Measurements from ENCODE around the gene AMPH. TPM values are rescaled to one million over a fixed set of nuclear protein-coding genes. Genes with fewer than 3 reads are reported as not detected.

Gene AMPH
- total and polyA plus RNA-seq, 2 donors = 1.3 to 1.4 TPM

- Histone ChIP-seq H3K4me3 (ENCODE audit: low read length in 2 of 2) (no peak overlapping the region), H3K36me3 (ENCODE audit: control insufficient read depth in 2 of 2, insufficient read depth in 2 of 2, low read length in 1 of 2) (no peaks in the 10 kb centered on the region), H3K4me1 (ENCODE audit: control insufficient read depth in 2 of 2, insufficient read depth in 2 of 2, low read length in 2 of 2) (peaks cover 0 to 2% of the 10 kb centered on the region in 2 donors), H3K27me3 (ENCODE audit: control insufficient read depth in 2 of 2, insufficient read depth in 1 of 2, low read length in 1 of 2) (no peaks in the 10 kb centered on the region), H3K9me3 (ENCODE audit: control insufficient read depth in 2 of 2, insufficient read depth in 1 of 2, low read length in 1 of 2) (no peaks in the 10 kb centered on the region), H3K27ac (ENCODE audit: low read depth in 1 of 2, low read length in 1 of 2) (no peak overlapping the region)
- DNase-seq (ENCODE audit: low read depth in 6 of 9, low spot score in 9 of 9) = no peak
- 47% methylated on average over 8 of the region's 8 CpGs for WGBS
Observed at GRCh38 chr7:38463277-38464225, 167.6 kb downstream of the AMPH start.

GRCh38 chr7:38462819-38463218 lies 168.4 kb downstream of the AMPH start:
- H3K27ac ChIP-seq (ENCODE audit: low read depth in 1 of 2, low read length in 1 of 2) = no peak overlapping the region
- no peak for DNase-seq (ENCODE audit: low read depth in 6 of 9, low spot score in 9 of 9)
- H3K4me1 ChIP-seq (ENCODE audit: control insufficient read depth in 2 of 2, insufficient read depth in 2 of 2, low read length in 2 of 2) = peaks cover 0 to 2% of the 10 kb centered on the region in 2 donors
- H3K27me3 ChIP-seq (ENCODE audit: control insufficient read depth in 2 of 2, insufficient read depth in 1 of 2, low read length in 1 of 2) = no peaks in the 10 kb centered on the region
- WGBS = 97% methylated on average over 11 of the region's 11 CpGs
- H3K4me3 ChIP-seq (ENCODE audit: low read length in 2 of 2) = no peak overlapping the region
- H3K9me3 ChIP-seq (ENCODE audit: control insufficient read depth in 2 of 2, insufficient read depth in 1 of 2, low read length in 1 of 2) = no peaks in the 10 kb centered on the region
- H3K36me3 ChIP-seq (ENCODE audit: control insufficient read depth in 2 of 2, insufficient read depth in 2 of 2, low read length in 1 of 2) = no peaks in the 10 kb centered on the region

- no peak overlapping the region for H3K27ac ChIP-seq (ENCODE audit: low read depth in 1 of 2, low read length in 1 of 2)
- H3K4me1 ChIP-seq (ENCODE audit: control insufficient read depth in 2 of 2, insufficient read depth in 2 of 2, low read length in 2 of 2) = peaks cover 0 to 2% of the 10 kb centered on the region in 2 donors
- H3K27me3 ChIP-seq (ENCODE audit: control insufficient read depth in 2 of 2, insufficient read depth in 1 of 2, low read length in 1 of 2) = no peaks in the 10 kb centered on the region
- H3K36me3 ChIP-seq (ENCODE audit: control insufficient read depth in 2 of 2, insufficient read depth in 2 of 2, low read length in 1 of 2) = no peaks in the 10 kb centered on the region
- no peaks in the 10 kb centered on the region for H3K9me3 ChIP-seq (ENCODE audit: control insufficient read depth in 2 of 2, insufficient read depth in 1 of 2, low read length in 1 of 2)
- DNase-seq (ENCODE audit: low read depth in 6 of 9, low spot score in 9 of 9) = no peak
- H3K4me3 ChIP-seq (ENCODE audit: low read length in 2 of 2) = no peak overlapping the region
- WGBS = 97% methylated on average over 7 of the region's 7 CpGs
Observed at GRCh38 chr7:38461887-38462286, 169.3 kb downstream of the AMPH start.

GRCh38 chr7:38453826-38454225 lies 177.3 kb downstream of the AMPH start:
- H3K36me3 ChIP-seq (ENCODE audit: control insufficient read depth in 2 of 2, insufficient read depth in 2 of 2, low read length in 1 of 2) = no peaks in the 10 kb centered on the region
- DNase-seq (ENCODE audit: low read depth in 6 of 9, low spot score in 9 of 9) = no peak
- WGBS = 94% methylated on average over 5 of the region's 5 CpGs

GRCh38 chr7:38453168-38453567 lies 178.0 kb downstream of the AMPH start:
- WGBS = 84% methylated on average over 3 of the region's 3 CpGs
- DNase-seq (ENCODE audit: low read depth in 6 of 9, low spot score in 9 of 9) = no peak
- no peak overlapping the region for H3K27ac ChIP-seq (ENCODE audit: low read depth in 1 of 2, low read length in 1 of 2)

More at GRCh38 chr7:38453826-38454225, 177.3 kb downstream of the AMPH start:
- Histone ChIP-seq H3K27me3 (ENCODE audit: control insufficient read depth in 2 of 2, insufficient read depth in 1 of 2, low read length in 1 of 2) (no peaks in the 10 kb centered on the region), H3K9me3 (ENCODE audit: control insufficient read depth in 2 of 2, insufficient read depth in 1 of 2, low read length in 1 of 2) (no peaks in the 10 kb centered on the region), H3K4me3 (ENCODE audit: low read length in 2 of 2) (no peak overlapping the region), H3K4me1 (ENCODE audit: control insufficient read depth in 2 of 2, insufficient read depth in 2 of 2, low read length in 2 of 2) (no peaks in the 10 kb centered on the region), H3K27ac (ENCODE audit: low read depth in 1 of 2, low read length in 1 of 2) (no peak overlapping the region)

GRCh38 chr7:38452681-38453108 lies 178.5 kb downstream of the AMPH start:
- Histone ChIP-seq H3K27ac (ENCODE audit: low read depth in 1 of 2, low read length in 1 of 2) (no peak overlapping the region), H3K27me3 (ENCODE audit: control insufficient read depth in 2 of 2, insufficient read depth in 1 of 2, low read length in 1 of 2) (no peaks in the 10 kb centered on the region), H3K9me3 (ENCODE audit: control insufficient read depth in 2 of 2, insufficient read depth in 1 of 2, low read length in 1 of 2) (no peaks in the 10 kb centered on the region), H3K36me3 (ENCODE audit: control insufficient read depth in 2 of 2, insufficient read depth in 2 of 2, low read length in 1 of 2) (no peaks in the 10 kb centered on the region), H3K4me1 (ENCODE audit: control insufficient read depth in 2 of 2, insufficient read depth in 2 of 2, low read length in 2 of 2) (no peaks in the 10 kb centered on the region), H3K4me3 (ENCODE audit: low read length in 2 of 2) (no peak overlapping the region)
- no peak for DNase-seq (ENCODE audit: low read depth in 6 of 9, low spot score in 9 of 9)
- 95% methylated on average over 1 of the region's 1 CpG for WGBS

More at GRCh38 chr7:38453168-38453567, 178.0 kb downstream of the AMPH start:
- Histone ChIP-seq H3K9me3 (ENCODE audit: control insufficient read depth in 2 of 2, insufficient read depth in 1 of 2, low read length in 1 of 2) (no peaks in the 10 kb centered on the region), H3K27me3 (ENCODE audit: control insufficient read depth in 2 of 2, insufficient read depth in 1 of 2, low read length in 1 of 2) (no peaks in the 10 kb centered on the region), H3K4me3 (ENCODE audit: low read length in 2 of 2) (no peak overlapping the region), H3K36me3 (ENCODE audit: control insufficient read depth in 2 of 2, insufficient read depth in 2 of 2, low read length in 1 of 2) (no peaks in the 10 kb centered on the region), H3K4me1 (ENCODE audit: control insufficient read depth in 2 of 2, insufficient read depth in 2 of 2, low read length in 2 of 2) (no peaks in the 10 kb centered on the region)

- Histone ChIP-seq H3K4me1 (ENCODE audit: control insufficient read depth in 2 of 2, insufficient read depth in 2 of 2, low read length in 2 of 2) (no peaks in the 10 kb centered on the region), H3K4me3 (ENCODE audit: low read length in 2 of 2) (no peak overlapping the region), H3K27ac (ENCODE audit: low read depth in 1 of 2, low read length in 1 of 2) (no peak overlapping the region), H3K27me3 (ENCODE audit: control insufficient read depth in 2 of 2, insufficient read depth in 1 of 2, low read length in 1 of 2) (no peaks in the 10 kb centered on the region), H3K9me3 (ENCODE audit: control insufficient read depth in 2 of 2, insufficient read depth in 1 of 2, low read length in 1 of 2) (no peaks in the 10 kb centered on the region), H3K36me3 (ENCODE audit: control insufficient read depth in 2 of 2, insufficient read depth in 2 of 2, low read length in 1 of 2) (no peaks in the 10 kb centered on the region)
- no peak for DNase-seq (ENCODE audit: low read depth in 6 of 9, low spot score in 9 of 9)
- WGBS = 22% methylated on average over 2 of the region's 2 CpGs
Observed at GRCh38 chr7:38451840-38452239, 179.3 kb downstream of the AMPH start.

GRCh38 chr7:38448584-38449234 lies 182.5 kb downstream of the AMPH start:
- Histone ChIP-seq H3K27ac (ENCODE audit: low read depth in 1 of 2, low read length in 1 of 2) (no peak overlapping the region), H3K4me3 (ENCODE audit: low read length in 2 of 2) (no peak overlapping the region), H3K9me3 (ENCODE audit: control insufficient read depth in 2 of 2, insufficient read depth in 1 of 2, low read length in 1 of 2) (no peaks in the 10 kb centered on the region), H3K36me3 (ENCODE audit: control insufficient read depth in 2 of 2, insufficient read depth in 2 of 2, low read length in 1 of 2) (no peaks in the 10 kb centered on the region), H3K27me3 (ENCODE audit: control insufficient read depth in 2 of 2, insufficient read depth in 1 of 2, low read length in 1 of 2) (no peaks in the 10 kb centered on the region), H3K4me1 (ENCODE audit: control insufficient read depth in 2 of 2, insufficient read depth in 2 of 2, low read length in 2 of 2) (no peaks in the 10 kb centered on the region)
- no peak for DNase-seq (ENCODE audit: low read depth in 6 of 9, low spot score in 9 of 9)
- 93% methylated on average over 5 of the region's 5 CpGs for WGBS

GRCh38 chr7:38448054-38448453 lies 183.1 kb downstream of the AMPH start:
- Histone ChIP-seq H3K9me3 (ENCODE audit: control insufficient read depth in 2 of 2, insufficient read depth in 1 of 2, low read length in 1 of 2) (no peaks in the 10 kb centered on the region), H3K4me1 (ENCODE audit: control insufficient read depth in 2 of 2, insufficient read depth in 2 of 2, low read length in 2 of 2) (no peaks in the 10 kb centered on the region), H3K27me3 (ENCODE audit: control insufficient read depth in 2 of 2, insufficient read depth in 1 of 2, low read length in 1 of 2) (no peaks in the 10 kb centered on the region), H3K27ac (ENCODE audit: low read depth in 1 of 2, low read length in 1 of 2) (no peak overlapping the region), H3K4me3 (ENCODE audit: low read length in 2 of 2) (no peak overlapping the region), H3K36me3 (ENCODE audit: control insufficient read depth in 2 of 2, insufficient read depth in 2 of 2, low read length in 1 of 2) (no peaks in the 10 kb centered on the region)
- 92% methylated on average over 2 of the region's 2 CpGs for WGBS
- no peak for DNase-seq (ENCODE audit: low read depth in 6 of 9, low spot score in 9 of 9)

Measured in thymus (tissue), 11 donors.